ENCODE measurements around the gene RELN.

DNA sequence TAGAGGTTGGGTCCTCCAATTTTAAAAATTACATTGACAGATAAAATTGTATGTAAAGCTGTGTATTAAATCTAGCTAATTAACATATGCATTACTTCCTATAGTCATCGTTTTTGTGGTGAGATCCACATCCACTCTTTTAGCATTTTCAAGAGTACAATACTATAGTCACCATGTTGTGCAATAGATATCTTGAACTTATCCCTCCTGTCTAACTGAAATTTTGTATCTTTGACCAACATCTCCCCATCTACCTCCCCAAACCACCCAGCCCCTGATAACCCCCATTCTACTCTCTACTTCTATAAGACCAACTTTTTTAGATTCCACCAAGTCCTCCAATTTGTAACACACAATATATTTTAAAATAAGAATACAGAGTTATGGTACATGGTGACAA is 208.0 kb downstream of the RELN start:
- TF ChIP-seq, protein P1, sequence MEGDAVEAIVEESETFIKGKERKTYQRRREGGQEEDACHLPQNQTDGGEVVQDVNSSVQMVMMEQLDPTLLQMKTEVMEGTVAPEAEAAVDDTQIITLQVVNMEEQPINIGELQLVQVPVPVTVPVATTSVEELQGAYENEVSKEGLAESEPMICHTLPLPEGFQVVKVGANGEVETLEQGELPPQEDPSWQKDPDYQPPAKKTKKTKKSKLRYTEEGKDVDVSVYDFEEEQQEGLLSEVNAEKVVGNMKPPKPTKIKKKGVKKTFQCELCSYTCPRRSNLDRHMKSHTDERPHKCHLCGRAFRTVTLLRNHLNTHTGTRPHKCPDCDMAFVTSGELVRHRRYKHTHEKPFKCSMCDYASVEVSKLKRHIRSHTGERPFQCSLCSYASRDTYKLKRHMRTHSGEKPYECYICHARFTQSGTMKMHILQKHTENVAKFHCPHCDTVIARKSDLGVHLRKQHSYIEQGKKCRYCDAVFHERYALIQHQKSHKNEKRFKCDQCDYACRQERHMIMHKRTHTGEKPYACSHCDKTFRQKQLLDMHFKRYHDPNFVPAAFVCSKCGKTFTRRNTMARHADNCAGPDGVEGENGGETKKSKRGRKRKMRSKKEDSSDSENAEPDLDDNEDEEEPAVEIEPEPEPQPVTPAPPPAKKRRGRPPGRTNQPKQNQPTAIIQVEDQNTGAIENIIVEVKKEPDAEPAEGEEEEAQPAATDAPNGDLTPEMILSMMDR (IDR thresholded peaks at IDR 0.05), result no peak
- no peak for TF ChIP-seq POLR2A (IDR thresholded peaks at IDR 0.05)

Measured in thyroid gland (tissue), 4 donors.